HG03039 (cell line): ENCODE measurements around the gene TAOK2.
"Not testable (repeated sequence)": the region's sequence is repeated elsewhere in the genome, so short reads cannot be mapped to it uniquely, and the experiment has no call there.

Experiments used
- ATAC-seq: cut with Tn5 transposase; IDR thresholded peaks from one replicate; pipeline ENCODE4 v1.9.1; 2021; ENCODE audit warnings: mild to moderate bottlenecking, moderate library complexity; ENCODE audit not compliant: unreplicated experiment

The TAOK2 gene

GRCh38 chr16:30018731-30019158 is 45.1 kb downstream of the TAOK2 start:
- no peak for ATAC-seq

GRCh38 chr16:30022887-30023286 is 49.2 kb downstream of the TAOK2 start, which contains the start of gene C16orf92:
C16orf92 (plus strand) TSS chr16:30023198; CDS start chr16:30023341, 143 bp downstream.
- no peak for ATAC-seq

- ATAC-seq: no peak
Observed at GRCh38 chr16:30023586-30023985, 49.9 kb downstream of the TAOK2 start.

- no peak for ATAC-seq
Observed at GRCh38 chr16:30024451-30024850, 50.8 kb downstream of the TAOK2 start.

GRCh38 chr16:30025156-30025555 is 51.5 kb downstream of the TAOK2 start:
- ATAC-seq: no peak

- ATAC-seq: no peak
Observed at GRCh38 chr16:30025574-30025973, 51.9 kb downstream of the TAOK2 start.

- no peak for ATAC-seq
Observed at GRCh38 chr16:30026449-30026848, 52.8 kb downstream of the TAOK2 start.

GRCh38 chr16:30027588-30028437 is 54.1 kb downstream of the TAOK2 start:
- ATAC-seq: no peak

GRCh38 chr16:30028438-30029076 is 54.9 kb downstream of the TAOK2 start:
- no peak for ATAC-seq

GRCh38 chr16:30030011-30030685 is 56.5 kb downstream of the TAOK2 start:
- ATAC-seq: no peak

GRCh38 chr16:30030841-30031413 is 57.3 kb downstream of the TAOK2 start, which contains the start of gene TLCD3B:
TLCD3B (minus strand) TSS chr16:30031271; CDS start chr16:30030527, 744 bp downstream.
- no peak for ATAC-seq

- no peak for ATAC-seq
Observed at GRCh38 chr16:30031477-30031918, 57.8 kb downstream of the TAOK2 start.

- no peak for ATAC-seq
Observed at GRCh38 chr16:30032083-30032819, 58.6 kb downstream of the TAOK2 start.

- no peak for ATAC-seq
Observed at GRCh38 chr16:30033270-30033669, 59.6 kb downstream of the TAOK2 start.

- ATAC-seq: no peak
Observed at GRCh38 chr16:30040221-30040620, 66.6 kb downstream of the TAOK2 start.

- not testable (repeated sequence) for ATAC-seq
Observed at GRCh38 chr16:30040690-30041089, 67.0 kb downstream of the TAOK2 start.

- ATAC-seq: no peak
Observed at GRCh38 chr16:30041841-30042240, 68.2 kb downstream of the TAOK2 start.
